HCT116 (cell line): ENCODE results near the gene ZDHHC4. TPM values are rescaled to one million over a fixed set of nuclear protein-coding genes. Genes with fewer than 3 reads are reported as not detected.

ENCODE experiments used
- ATAC-seq: fragments of 200-7000 bp; cut with Tn5 transposase; 2 replicates; pipeline ENCODE4 v1.9.1; 2020; ENCODE audit warnings: mild to moderate bottlenecking, moderate library complexity
- BruUV-seq: library from RNA; stranded (reverse); fragments of 400-500 nt; replicated peaks from 2 replicates; lab custom pipeline; 2021; lab: Mats Ljungman, UMichigan
- CTCF ChIA-PET: fragments of 300-600 bp; sonication (Branson Sonifier 250); formaldehyde crosslinking; loops from one replicate; lab custom pipeline; 2021; ENCODE audit warnings: antibody characterized with exemption; lab: Charles Lee
- POLR2A ChIA-PET: fragments of 300-600, 350-600 bp; sonication (Branson Sonifier 250); formaldehyde crosslinking; loops from one replicate; lab custom pipeline; 2021; ENCODE audit warnings: antibody characterized with exemption; lab: Charles Lee
- RAD21 ChIA-PET, 2 experiments: fragments of 300-600 bp; sonication (Branson Sonifier 250); formaldehyde crosslinking; loops; one replicate each; lab custom pipeline; 2023; ENCODE audit warnings: low total read pairs in 2 of 2; ENCODE audit not compliant: uncharacterized antibody in 2 of 2, unreplicated experiment in 2 of 2, low non-redundant PET in 1 of 2; lab: Charles Lee
- DNase-seq: peaks from one replicate; pipeline ENCODE4 v3.0.0-alpha.2; 2010; ENCODE audit warnings: low read depth, low spot score
- H2AFZ ChIP-seq: fragments of 200-600 bp; shearing (Covaris generic), sonication (generic); 2 replicates; pipeline ENCODE4 v1.6.1; 2017; ENCODE audit warnings: low read depth, mixed run types, mixed read lengths, antibody characterized with exemption, low read length; ENCODE audit not compliant: poor library complexity, severe bottlenecking
- H3K27ac ChIP-seq: 2 replicates; pipeline ENCODE4 v1.5.1; 2012; ENCODE audit warnings: low read depth, low read length
- H3K27me3 ChIP-seq: fragments of 200-600 bp; sonication (generic); 2 replicates; pipeline ENCODE4 v1.6.1; 2016; ENCODE audit warnings: mixed run types, low read length, mixed read lengths; ENCODE audit not compliant: insufficient read depth
- H3K36me3 ChIP-seq, 2 experiments: fragments of 200-500 bp in 1 of 2; fragments of 200-600 bp in 1 of 2; sonication (Bioruptor generic) in 1 of 2; sonication (generic) in 1 of 2; 2 replicates each; pipeline versions ENCODE4 v1.5.1 to v1.6.1; 2014 to 2016; ENCODE audit warnings: low read length in 2 of 2, inconsistent platforms in 1 of 2, mixed read lengths in 1 of 2, mixed run types in 1 of 2; ENCODE audit not compliant: insufficient read depth in 2 of 2, control insufficient read depth in 1 of 2
- H3K4me1 ChIP-seq, 2 experiments: fragments of 200-600 bp in 1 of 2; sonication (generic) in 1 of 2; 2 replicates each; pipeline versions ENCODE4 v1.5.1 to v1.6.1; 2012 to 2017; ENCODE audit warnings: low read length in 2 of 2, inconsistent platforms in 1 of 2, mild to moderate bottlenecking in 1 of 2, mixed read lengths in 1 of 2, mixed run types in 1 of 2, moderate library complexity in 1 of 2; ENCODE audit not compliant: insufficient read depth in 2 of 2, control insufficient read depth in 1 of 2
- H3K4me2 ChIP-seq: fragments of 200-600 bp; sonication (generic); 2 replicates; pipeline ENCODE4 v1.6.1; 2017; ENCODE audit warnings: mixed run types, low read length, mixed read lengths
- H3K4me3 ChIP-seq, 2 experiments: fragments of 200-600 bp in 1 of 2; sonication (generic) in 1 of 2; replicated peaks in 1 of 2; 2 replicates each; pipeline ENCODE4 v1.5.1; 2011 to 2016; ENCODE audit warnings: low read length in 2 of 2, control low read depth in 1 of 2, low read depth in 1 of 2, mild to moderate bottlenecking in 1 of 2, mixed read lengths in 1 of 2, mixed run types in 1 of 2
- H3K79me2 ChIP-seq: fragments of 200-600 bp; sonication (generic); 2 replicates; pipeline ENCODE4 v1.6.1; 2017; ENCODE audit warnings: mild to moderate bottlenecking, mixed run types, low read length, moderate library complexity, mixed read lengths; ENCODE audit not compliant: insufficient read depth
- H3K9ac ChIP-seq: fragments of 200-600 bp; sonication (generic); 2 replicates; pipeline ENCODE4 v1.6.1; 2016; ENCODE audit warnings: low read length, mixed read lengths
- H3K9me2 ChIP-seq: fragments of 200-600 bp; sonication (generic), shearing (Covaris generic); 2 replicates; pipeline ENCODE4 v1.6.1; 2017; ENCODE audit warnings: mixed run types, mild to moderate bottlenecking, moderate library complexity; ENCODE audit not compliant: insufficient read depth
- H3K9me3 ChIP-seq, 2 experiments: fragments of 200-500 bp in 1 of 2; fragments of 200-600 bp in 1 of 2; sonication (Bioruptor generic) in 1 of 2; sonication (generic) in 1 of 2; 2 replicates each; pipeline ENCODE4 v1.6.1; 2014 to 2017; ENCODE audit warnings: low read length in 2 of 2, mixed read lengths in 2 of 2, inconsistent platforms in 1 of 2, low read depth in 1 of 2, mild to moderate bottlenecking in 1 of 2, mixed run types in 1 of 2, moderate library complexity in 1 of 2; ENCODE audit not compliant: control insufficient read depth in 1 of 2, insufficient read depth in 1 of 2
- H4K20me1 ChIP-seq: fragments of 200-600 bp; sonication (generic), shearing (Covaris generic); 2 replicates; pipeline ENCODE4 v1.6.1; 2017; ENCODE audit warnings: mixed run types, mild to moderate bottlenecking, moderate library complexity; ENCODE audit not compliant: insufficient read depth
- CBX3 ChIP-seq: IDR thresholded peaks from 2 replicates; pipeline ENCODE4 v1.6.1; 2012; ENCODE audit warnings: low read depth
- CTCF ChIP-seq, 3 experiments: fragments of 200-600 bp in 1 of 3; sonication (generic) in 1 of 3; IDR thresholded peaks in 2 of 3; conservative IDR thresholded peaks in 1 of 3; 2 replicates each; pipeline ENCODE4 v1.5.1; 2012 to 2017; ENCODE audit warnings: low read depth in 2 of 3, low read length in 2 of 3, antibody characterized with exemption in 1 of 3, borderline replicate concordance in 1 of 3, control low read depth in 1 of 3, mild to moderate bottlenecking in 1 of 3, mixed read lengths in 1 of 3, mixed run types in 1 of 3, moderate library complexity in 1 of 3; ENCODE audit not compliant: insufficient read depth in 1 of 3
- EGR1 ChIP-seq: IDR thresholded peaks from 2 replicates; pipeline ENCODE4 v1.6.1; 2012; ENCODE audit warnings: low read depth
- ELF1 ChIP-seq: IDR thresholded peaks from 2 replicates; pipeline ENCODE4 v1.6.1; 2012; ENCODE audit warnings: low read depth, borderline replicate concordance
- EZH2 ChIP-seq: fragments of 200-600 bp; sonication (generic); IDR thresholded peaks from 2 replicates; pipeline ENCODE4 v1.6.1; 2017; ENCODE audit warnings: antibody characterized with exemption, mixed run types
- JUND ChIP-seq: IDR thresholded peaks from 2 replicates; pipeline ENCODE4 v1.6.1; 2012
- MAX ChIP-seq: IDR thresholded peaks from 2 replicates; pipeline ENCODE4 v1.6.1; 2012
- POLR2AphosphoS5 ChIP-seq: IDR thresholded peaks from 2 replicates; pipeline ENCODE4 v1.6.1; 2011; ENCODE audit warnings: mild to moderate bottlenecking, low read depth, low read length, moderate library complexity
- SP1 ChIP-seq: IDR thresholded peaks from 2 replicates; pipeline ENCODE4 v1.6.1; 2012; ENCODE audit warnings: low read depth
- ZFX ChIP-seq: fragments of 450-650 bp; IDR thresholded peaks from 2 replicates; pipeline ENCODE4 v1.6.1; 2017
- ZNF274 ChIP-seq: fragments of 200-500 bp; sonication (Bioruptor generic); IDR thresholded peaks from 2 replicates; pipeline ENCODE4 v1.6.1; 2014; ENCODE audit warnings: mild to moderate bottlenecking, low read depth, low read length, inconsistent platforms
- intact Hi-C: fragments of 100-400 bp; cut with micrococcal nuclease; formaldehyde crosslinking; loops from 2 replicates; pipeline ENCODE4 v1.10.0; 2022
- total RNA-seq: library from RNA; stranded (reverse); gene quantifications from one replicate; pipeline ENCODE4 v1.2.1, GENCODE V29; 2021; ENCODE audit not compliant: unreplicated experiment

ZDHHC4 gene
- total RNA-seq, 1 experiment from 2014 or later: 59.3 TPM

GRCh38 chr7:6545398-6546126 lies 31.7 kb upstream of the ZDHHC4 start:
- ChIA-PET CTCF (no interaction called here), RAD21 (no interaction called here), POLR2A (no interaction called here)
- no peak for ATAC-seq
- H3K4me1 ChIP-seq: peaks cover 0 to 4% of the 10 kb centered on the region in 2 experiments; a peak in 1 of 4 replicates
- no peak for DNase-seq
- no peak overlapping the region for H3K4me2 ChIP-seq
- intact Hi-C loops: no loop called here
- no TSS peak for BruUV-seq
- H2AFZ ChIP-seq: no peak overlapping the region
- H3K4me3 ChIP-seq: no peak overlapping the region
- no peaks in the 10 kb centered on the region for H4K20me1 ChIP-seq
- no peaks in the 10 kb centered on the region for H3K27me3 ChIP-seq
- H3K9me3 ChIP-seq: no peaks in the 10 kb centered on the region
- no peaks in the 10 kb centered on the region for H3K9me2 ChIP-seq
- H3K9ac ChIP-seq: no peak overlapping the region
- no peaks in the 10 kb centered on the region for H3K36me3 ChIP-seq
- H3K79me2 ChIP-seq: no peaks in the 10 kb centered on the region
- no peak for TF ChIP-seq POLR2AphosphoS5
- TF ChIP-seq SP1: no peak
- no peak for TF ChIP-seq EZH2
- TF ChIP-seq ZNF274: no peak
- no peak for TF ChIP-seq JUND
- no peak for TF ChIP-seq CTCF (IDR thresholded peaks at IDR 0.05 in 2 of 3, conservative IDR thresholded peaks at IDR 0.05 in 1 of 3; ENCODE audit: borderline replicate concordance in 1 of 3, insufficient read depth in 1 of 3, low read depth in 2 of 3, low read length in 2 of 3)
- TF ChIP-seq ZFX: no peak
- no peak for TF ChIP-seq ELF1
- no peak for TF ChIP-seq MAX
- TF ChIP-seq EGR1: no peak
- TF ChIP-seq CBX3: no peak
- TF ChIP-seq, all 23 proteins: peak for 0
- H3K27ac ChIP-seq: no peak overlapping the region
